HepG2 (cell line): ENCODE measurements around the gene AIF1. TPM values are rescaled to one million over a fixed set of nuclear protein-coding genes. Genes with fewer than 3 reads are reported as not detected.

ENCODE experiments used
- ATM ChIP-seq: fragments of 450-650 bp; IDR thresholded peaks from 2 replicates; pipeline ENCODE4 v1.7.1; 2017; ENCODE audit warnings: mild to moderate bottlenecking, borderline replicate concordance
- CEBPZ ChIP-seq: IDR thresholded peaks from 2 replicates; pipeline ENCODE4 v1.6.1; 2012; ENCODE audit warnings: low read length, improper control_type of control experiment
- CSRNP1 ChIP-seq: sonication (generic); formaldehyde crosslinking; IDR thresholded peaks from 2 replicates; pipeline ENCODE4 v1.8.1; 2023; ENCODE audit warnings: mild to moderate bottlenecking, missing genetic modification reagents
- KAT7 ChIP-seq: IDR thresholded peaks from 2 replicates; pipeline ENCODE4 v1.6.1; 2018; ENCODE audit warnings: borderline replicate concordance, missing compliant biosample characterization
- KMT2A ChIP-seq: sonication (generic); formaldehyde crosslinking; IDR thresholded peaks from 2 replicates; pipeline ENCODE4 v1.4.0; 2020; ENCODE audit warnings: missing genetic modification reagents
- MIER2 ChIP-seq: IDR thresholded peaks from 2 replicates; pipeline ENCODE4 v1.6.1; 2016; ENCODE audit warnings: missing biosample characterization, missing genetic modification reagents
- MXD1 ChIP-seq: sonication (generic); formaldehyde crosslinking; IDR thresholded peaks from 2 replicates; pipeline ENCODE4 v1.4.0; 2020; ENCODE audit warnings: mild to moderate bottlenecking, missing genetic modification reagents
- PRPF4 ChIP-seq: fragments of 200-400 bp; formaldehyde crosslinking; IDR thresholded peaks from 2 replicates; pipeline ENCODE4 v1.6.1; 2016; ENCODE audit warnings: low read length, low read depth; ENCODE audit not compliant: poor library complexity, severe bottlenecking
- RARA ChIP-seq: IDR thresholded peaks from 2 replicates; pipeline ENCODE4 v1.6.1; 2016; ENCODE audit warnings: missing genetic modification reagents, missing compliant biosample characterization
- SAP130 ChIP-seq: IDR thresholded peaks from 2 replicates; pipeline ENCODE4 v1.6.1; 2016; ENCODE audit warnings: low read depth
- SRSF9 ChIP-seq: fragments of 200-400 bp; formaldehyde crosslinking; IDR thresholded peaks from 2 replicates; pipeline ENCODE4 v1.6.1; 2018; ENCODE audit warnings: borderline replicate concordance, mild to moderate bottlenecking, low read depth, low read length; ENCODE audit not compliant: insufficient read depth, poor library complexity, severe bottlenecking
- TAF15 ChIP-seq: fragments of 200-400 bp; formaldehyde crosslinking; IDR thresholded peaks from one replicate; pipeline ENCODE4 v1.6.1; 2018; ENCODE audit warnings: mild to moderate bottlenecking, low read depth, low read length; ENCODE audit not compliant: poor library complexity, severe bottlenecking
- TEAD3 ChIP-seq: optimal IDR thresholded peaks from 2 replicates; pipeline ENCODE3; 2016; ENCODE audit warnings: borderline replicate concordance
- TFE3 ChIP-seq: IDR thresholded peaks from 2 replicates; pipeline ENCODE4 v1.6.1; 2016
- ZNF280D ChIP-seq: sonication (generic); formaldehyde crosslinking; IDR thresholded peaks from 2 replicates; pipeline ENCODE4 v1.5.1; 2020; ENCODE audit warnings: mild to moderate bottlenecking, missing genetic modification reagents
- ZNF335 ChIP-seq: sonication (generic); formaldehyde crosslinking; IDR thresholded peaks from 2 replicates; pipeline ENCODE4 v1.4.0; 2020; ENCODE audit warnings: missing genetic modification reagents
- ZNF749 ChIP-seq: sonication (generic); formaldehyde crosslinking; IDR thresholded peaks from 2 replicates; pipeline ENCODE4 v1.8.0; 2022; ENCODE audit warnings: mild to moderate bottlenecking, missing genetic modification reagents, moderate library complexity, borderline replicate concordance
- ZNF879 ChIP-seq: sonication (generic); formaldehyde crosslinking; IDR thresholded peaks from 2 replicates; pipeline ENCODE4 v1.8.1; 2023; ENCODE audit warnings: missing genetic modification reagents
- polyA plus RNA-seq, 8 experiments: library from polyadenylated mRNA; depleted of rRNA in 3 of 8; stranded (reverse) in 7 of 8; unstranded in 1 of 8; fragments of >200 nt; fragmentation: Illumina TruSeq in 4 of 8; extraction: Trizol in 4 of 8; gene quantifications; 2 replicates each; pipeline versions ENCODE4 v1.2.1 to v1.2.3, GENCODE V29; 2011 to 2016; ENCODE audit warnings: low read depth in 4 of 8, missing spikeins in 1 of 8, mixed read lengths in 1 of 8; ENCODE audit not compliant: insufficient read depth in 1 of 8
- total RNA-seq, 5 experiments: library from RNA; depleted of rRNA; stranded (reverse); fragments of >200 nt; fragmentation: Illumina TruSeq; extraction: Trizol; gene quantifications; 2 replicates each; pipeline ENCODE4 v1.2.3, GENCODE V29; 2016; ENCODE audit warnings: low read depth in 1 of 5

AIF1 gene
- total and polyA plus RNA-seq, 2 of the 13 experiments (the other 11 are each of a cell fraction or from before 2014, with no cell fraction given), result 1.5 TPM; not detected in 1

GRCh38 chr6:31580807-31581433, 34.1 kb upstream of the AIF1 start (continued):
- TF ChIP-seq TAF15, result peak; percentile 45
- no peak; the same call in 1 of the 2 replicates for TF ChIP-seq CSRNP1
- TF ChIP-seq PRPF4, result no peak
- TF ChIP-seq CEBPZ, result no peak
- TF ChIP-seq ZNF280D, result no peak
- TF ChIP-seq SRSF9, result no peak
- 0 out of 2 replicates have a peak, but pooled peaks have one; percentile 20 for TF ChIP-seq RARA (CRISPR knock-in tag)
- TF ChIP-seq ZNF879 (CRISPR knock-in tag), result no peak
- no peak for TF ChIP-seq TEAD3 (CRISPR knock-in tag)
- TF ChIP-seq ZNF335 (CRISPR knock-in tag), result peak; percentile 74; the same call in 1 of the 2 replicates
- no peak for TF ChIP-seq KAT7 (CRISPR knock-in tag)
- peak; percentile 71 for TF ChIP-seq TFE3 (CRISPR knock-in tag)
- peak; percentile 72; the same call in 1 of the 2 replicates for TF ChIP-seq KMT2A (CRISPR knock-in tag)
- peak; percentile 75; the same call in 1 of the 2 replicates for TF ChIP-seq MXD1 (CRISPR knock-in tag)
- TF ChIP-seq MIER2 (CRISPR knock-in tag), result no peak
- peak; percentile 74; the same call in 1 of the 2 replicates for TF ChIP-seq ZNF749 (CRISPR knock-in tag)
- peak; percentile 57 for TF ChIP-seq SAP130 (CRISPR knock-in tag)
- no peak for TF ChIP-seq ATM
